Endothelial cell (in vitro differentiated cells): Measurements from ENCODE around the gene KIAA0513. TPM values are rescaled to one million over a fixed set of nuclear protein-coding genes. Genes with fewer than 3 reads are reported as not detected.

Experiments used
- DNase-seq: peaks from one replicate; pipeline ENCODE4 v3.0.0; 2021; ENCODE audit warnings: low spot score
- H3K27ac Mint-ChIP-seq: one replicate; pipeline ENCODE4 v1.8.0; 2021; ENCODE audit warnings: mixed read lengths, inconsistent platforms; ENCODE audit not compliant: unreplicated experiment
- H3K27me3 Mint-ChIP-seq: one replicate; pipeline ENCODE4 v1.8.0; 2021; ENCODE audit warnings: mild to moderate bottlenecking, moderate library complexity, mixed read lengths, inconsistent platforms; ENCODE audit not compliant: unreplicated experiment
- H3K36me3 Mint-ChIP-seq: one replicate; pipeline ENCODE4 v1.8.0; 2021; ENCODE audit warnings: mild to moderate bottlenecking, low read depth, mixed read lengths, inconsistent platforms; ENCODE audit not compliant: unreplicated experiment
- H3K4me1 Mint-ChIP-seq: one replicate; pipeline ENCODE4 v1.8.0; 2021; ENCODE audit warnings: mild to moderate bottlenecking, mixed read lengths, inconsistent platforms; ENCODE audit not compliant: unreplicated experiment
- H3K4me3 Mint-ChIP-seq: one replicate; pipeline ENCODE4 v1.8.0; 2021; ENCODE audit warnings: mild to moderate bottlenecking, mixed read lengths, inconsistent platforms; ENCODE audit not compliant: unreplicated experiment
- H3K9me3 Mint-ChIP-seq: one replicate; pipeline ENCODE4 v1.8.0; 2021; ENCODE audit warnings: mixed read lengths, inconsistent platforms; ENCODE audit not compliant: unreplicated experiment
- total RNA-seq: library from RNA; stranded (reverse); fragmentation: NEBNext Ultra II Directional; extraction: Animal tissue kit (Norgen Biotek cat#: 25700); gene quantifications from one replicate; pipeline ENCODE4 v1.2.1, GENCODE V29; 2021; ENCODE audit not compliant: unreplicated experiment
- TF ChIP-seq, protein P1 (sequence below): fragments of 200-600 bp; sonication (generic); IDR thresholded peaks from one replicate; pipeline ENCODE4 v1.5.0; 2021; ENCODE audit warnings: antibody characterized with exemption; ENCODE audit not compliant: unreplicated experiment

KIAA0513 gene
- total RNA-seq, 1 donor from 2014 or later = 5.5 TPM

- peaks cover 10% of the 10 kb centered on the region for H3K27me3 Mint-ChIP-seq
- H3K9me3 Mint-ChIP-seq = no peaks in the 10 kb centered on the region
- TF ChIP-seq, protein P1, sequence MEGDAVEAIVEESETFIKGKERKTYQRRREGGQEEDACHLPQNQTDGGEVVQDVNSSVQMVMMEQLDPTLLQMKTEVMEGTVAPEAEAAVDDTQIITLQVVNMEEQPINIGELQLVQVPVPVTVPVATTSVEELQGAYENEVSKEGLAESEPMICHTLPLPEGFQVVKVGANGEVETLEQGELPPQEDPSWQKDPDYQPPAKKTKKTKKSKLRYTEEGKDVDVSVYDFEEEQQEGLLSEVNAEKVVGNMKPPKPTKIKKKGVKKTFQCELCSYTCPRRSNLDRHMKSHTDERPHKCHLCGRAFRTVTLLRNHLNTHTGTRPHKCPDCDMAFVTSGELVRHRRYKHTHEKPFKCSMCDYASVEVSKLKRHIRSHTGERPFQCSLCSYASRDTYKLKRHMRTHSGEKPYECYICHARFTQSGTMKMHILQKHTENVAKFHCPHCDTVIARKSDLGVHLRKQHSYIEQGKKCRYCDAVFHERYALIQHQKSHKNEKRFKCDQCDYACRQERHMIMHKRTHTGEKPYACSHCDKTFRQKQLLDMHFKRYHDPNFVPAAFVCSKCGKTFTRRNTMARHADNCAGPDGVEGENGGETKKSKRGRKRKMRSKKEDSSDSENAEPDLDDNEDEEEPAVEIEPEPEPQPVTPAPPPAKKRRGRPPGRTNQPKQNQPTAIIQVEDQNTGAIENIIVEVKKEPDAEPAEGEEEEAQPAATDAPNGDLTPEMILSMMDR = no peak
- no peak overlapping the region for H3K27ac Mint-ChIP-seq
- H3K4me1 Mint-ChIP-seq = peaks cover 15% of the 10 kb centered on the region
- no peak overlapping the region for H3K4me3 Mint-ChIP-seq
- no peaks in the 10 kb centered on the region for H3K36me3 Mint-ChIP-seq
- no peak for DNase-seq
Observed at GRCh38 chr16:85087899-85088569, 60.4 kb downstream of the KIAA0513 start.

GRCh38 chr16:85088570-85089199, 61.1 kb downstream of the KIAA0513 start:
- H3K27ac Mint-ChIP-seq = no peak overlapping the region
- peaks cover under 1% of the 10 kb centered on the region for H3K36me3 Mint-ChIP-seq
- no peaks in the 10 kb centered on the region for H3K9me3 Mint-ChIP-seq
- H3K27me3 Mint-ChIP-seq = peaks cover 5% of the 10 kb centered on the region
- TF ChIP-seq, protein P1 = no peak
- H3K4me1 Mint-ChIP-seq = peaks cover 9% of the 10 kb centered on the region
- DNase-seq = no peak
- H3K4me3 Mint-ChIP-seq = no peak overlapping the region

DNA sequence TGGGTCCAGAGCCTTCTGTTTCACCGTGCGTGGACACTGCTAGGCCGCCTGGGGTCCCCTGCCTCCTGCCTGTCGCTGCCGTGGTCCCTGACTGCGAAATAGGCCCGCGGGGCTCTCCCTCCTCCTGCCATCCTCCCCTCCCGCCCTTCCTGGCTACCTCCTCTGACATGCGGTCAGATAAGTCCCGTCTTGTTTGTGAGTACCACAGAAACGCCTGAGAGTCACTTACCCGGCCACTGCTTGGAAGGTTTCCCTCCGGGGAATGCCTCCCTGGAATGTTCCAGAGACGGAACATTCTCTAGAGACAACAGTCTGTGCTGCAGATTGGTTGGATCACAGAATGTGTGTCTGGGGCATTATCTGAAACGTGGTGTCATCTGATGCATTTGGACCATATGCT, 61.9 kb downstream of the KIAA0513 start:
- peaks cover 3% of the 10 kb centered on the region for H3K36me3 Mint-ChIP-seq
- H3K27me3 Mint-ChIP-seq = peaks cover 5% of the 10 kb centered on the region
- H3K27ac Mint-ChIP-seq = no peak overlapping the region
- no peak overlapping the region for H3K4me3 Mint-ChIP-seq
- no peak for DNase-seq
- peaks cover 11% of the 10 kb centered on the region for H3K4me1 Mint-ChIP-seq
- H3K9me3 Mint-ChIP-seq = no peaks in the 10 kb centered on the region
- TF ChIP-seq, protein P1 = no peak

GRCh38 chr16:85090181-85090580, 62.6 kb downstream of the KIAA0513 start:
- no peak for DNase-seq
- Mint-ChIP-seq H3K4me1 (peaks cover 15% of the 10 kb centered on the region), H3K4me3 (no peak overlapping the region), H3K36me3 (peaks cover 3% of the 10 kb centered on the region), H3K27ac (no peak overlapping the region), H3K9me3 (no peaks in the 10 kb centered on the region), H3K27me3 (peaks cover 5% of the 10 kb centered on the region)
- TF ChIP-seq, protein P1 = no peak

DNA sequence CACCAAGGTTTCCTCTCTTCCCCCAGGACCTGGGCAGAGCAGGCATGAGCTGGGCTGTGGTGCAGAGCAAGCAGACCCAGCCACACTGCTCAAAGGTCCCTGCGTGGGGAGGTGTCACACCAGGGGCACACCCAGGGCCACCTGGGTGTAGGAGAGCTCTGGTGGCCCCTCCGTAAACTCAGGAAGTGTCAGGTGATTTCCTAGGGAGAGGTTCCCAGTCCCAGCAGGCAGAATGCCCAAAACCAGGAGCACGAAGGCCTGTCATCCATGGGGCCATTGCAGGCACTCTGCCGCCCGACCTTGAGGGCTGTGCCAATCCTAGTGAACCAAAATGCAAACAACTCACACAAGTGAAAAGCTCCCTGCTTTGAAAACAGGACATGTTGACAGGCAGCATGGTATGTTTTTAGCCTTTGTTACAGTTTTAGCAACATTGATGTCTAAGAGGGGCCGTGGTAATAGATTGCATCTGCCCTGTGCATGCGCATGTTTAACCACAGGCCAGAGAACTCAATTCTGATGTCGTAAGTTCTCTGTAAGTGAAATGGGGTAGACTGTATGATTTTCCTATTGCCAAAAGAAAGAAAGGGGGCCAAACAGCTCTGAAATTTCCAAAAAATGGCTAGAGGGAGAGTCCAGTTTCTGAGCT, 63.4 kb downstream of the KIAA0513 start:
- peaks cover 5% of the 10 kb centered on the region for H3K27me3 Mint-ChIP-seq

More for the DNA sequence above, 63.4 kb downstream of the KIAA0513 start:
- H3K9me3 Mint-ChIP-seq = no peaks in the 10 kb centered on the region
- H3K27ac Mint-ChIP-seq = no peak overlapping the region
- H3K4me1 Mint-ChIP-seq = peaks cover 13% of the 10 kb centered on the region
- peaks cover 3% of the 10 kb centered on the region for H3K36me3 Mint-ChIP-seq
- H3K4me3 Mint-ChIP-seq = no peak overlapping the region
- DNase-seq = no peak
- TF ChIP-seq, protein P1 = no peak
